AG20443 (cell line): ENCODE data around the gene C2CD4C.
"Not testable (repeated sequence)": the region's sequence is repeated elsewhere in the genome, so short reads cannot be mapped to it uniquely, and the experiment has no call there.

Experiments used
- DNase-seq: peaks from one replicate; pipeline ENCODE4 v3.0.0; 2012; ENCODE audit warnings: low spot score, mixed read lengths

The C2CD4C gene

DNA sequence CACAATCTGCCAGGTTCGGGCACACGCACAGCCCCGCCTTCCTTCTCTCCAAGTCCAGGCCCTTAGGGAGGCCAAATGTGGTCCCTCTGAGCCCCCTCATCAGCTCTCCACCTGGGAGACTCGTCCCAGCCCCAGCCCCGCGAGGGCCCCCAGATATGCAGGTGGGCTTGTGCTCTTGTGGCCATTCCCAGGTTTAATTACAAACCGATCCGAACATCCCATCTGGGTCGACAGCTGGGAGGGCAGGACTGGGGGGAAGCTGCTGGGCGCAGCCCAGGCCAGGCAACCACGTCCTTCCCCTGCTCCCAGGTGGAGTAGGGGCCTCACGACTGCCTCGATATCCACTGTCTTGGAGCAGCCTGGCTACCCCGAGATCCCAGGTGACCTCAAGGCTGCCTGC, 7.5 kb upstream of the C2CD4C start:
- no peak for DNase-seq

DNA sequence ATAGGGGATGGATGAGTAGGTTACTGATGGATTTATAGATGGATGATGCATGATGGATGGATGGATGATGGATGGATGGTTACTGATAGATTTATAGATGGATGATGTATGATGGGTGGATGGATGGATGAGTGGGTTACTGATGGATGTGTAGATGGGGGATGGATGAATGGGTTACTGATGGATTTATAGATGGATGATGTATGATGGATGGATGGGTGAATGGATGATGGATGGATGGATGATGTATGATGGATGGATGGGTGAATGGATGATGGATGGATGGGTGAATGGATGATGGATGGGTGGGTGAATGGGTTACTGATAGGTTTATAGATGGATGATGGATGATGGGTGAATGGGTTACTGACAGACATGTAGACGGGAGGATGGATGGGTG, 6.3 kb upstream of the C2CD4C start:
- no peak for DNase-seq

DNA sequence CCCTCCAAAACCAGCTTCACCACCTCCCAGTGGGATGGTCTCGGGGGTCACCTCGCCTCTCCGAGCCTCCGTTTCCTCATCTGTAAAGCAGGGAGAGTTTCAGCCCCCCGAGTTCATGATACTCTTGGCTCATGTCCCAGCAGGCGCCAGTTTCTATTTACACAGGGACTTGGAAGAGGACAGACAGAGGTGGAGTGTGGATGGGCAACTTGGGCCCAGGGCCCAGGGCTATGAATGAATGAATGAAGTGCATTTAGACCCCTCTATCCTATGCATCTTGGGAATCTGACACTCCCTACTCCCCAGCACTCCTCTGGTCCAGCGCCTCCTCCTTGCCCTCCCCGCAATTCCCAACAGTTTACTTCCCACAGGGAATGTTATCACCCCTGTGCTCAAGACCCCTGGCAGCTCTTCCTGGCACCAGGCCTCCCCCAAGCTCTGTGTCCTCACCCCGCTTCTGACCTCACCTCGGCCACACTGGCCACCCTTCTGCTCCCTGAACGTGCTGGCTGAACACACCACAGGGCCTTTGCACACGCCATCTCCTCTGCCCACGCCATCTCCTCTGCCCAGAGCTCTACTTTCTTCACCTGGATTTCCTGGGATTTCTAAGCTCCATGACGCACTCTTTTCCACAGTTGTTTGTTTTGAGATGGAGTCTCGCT, 4.9 kb upstream of the C2CD4C start:
- DNase-seq = no peak

DNA sequence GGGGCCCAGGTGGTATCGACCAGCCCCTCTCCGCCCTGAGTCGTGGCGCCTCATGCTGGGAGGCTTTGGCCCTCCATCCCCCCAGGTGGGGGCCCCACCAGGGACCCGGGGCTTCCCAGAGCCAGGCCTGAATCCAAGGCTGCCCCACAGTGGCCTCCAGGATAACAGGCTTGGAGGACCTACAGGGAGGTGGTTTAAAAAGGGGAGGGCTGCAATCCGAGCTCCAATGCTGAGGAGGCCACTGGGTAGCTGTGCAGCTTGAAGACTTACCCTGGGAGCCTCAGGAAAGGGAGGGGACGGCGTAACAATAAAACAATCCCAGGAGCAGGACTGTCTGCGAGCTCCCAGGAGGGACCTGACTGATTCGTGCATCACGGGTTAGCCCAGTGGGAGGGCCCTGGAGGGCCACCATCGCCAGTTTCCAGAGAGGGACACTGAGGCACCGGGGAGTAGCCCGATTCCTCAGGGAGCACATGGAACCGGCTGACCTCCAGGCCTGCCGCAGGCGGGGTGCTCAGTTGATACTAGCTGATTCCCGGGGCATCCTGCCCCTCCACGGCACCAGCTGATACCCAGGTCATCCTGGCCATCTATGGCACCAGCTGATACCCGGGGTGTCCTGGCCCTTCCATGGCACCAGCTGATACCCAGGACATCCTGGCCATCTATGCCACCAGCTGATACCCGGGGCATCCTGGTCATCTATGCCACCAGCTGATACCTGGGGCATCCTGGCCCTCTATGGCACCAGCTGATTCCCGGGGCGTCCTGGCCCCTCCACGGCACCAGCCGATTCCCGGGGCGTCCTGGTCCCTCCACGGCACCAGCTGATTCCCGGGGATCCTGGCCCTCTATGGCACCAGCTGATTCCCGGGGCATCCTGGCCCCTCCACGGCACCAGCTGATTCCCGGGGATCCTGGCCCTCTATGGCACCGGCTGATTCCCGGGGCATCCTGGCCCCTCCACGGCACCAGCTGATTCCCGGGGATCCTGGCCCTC, 3.7 kb upstream of the C2CD4C start:
- no peak for DNase-seq

DNA sequence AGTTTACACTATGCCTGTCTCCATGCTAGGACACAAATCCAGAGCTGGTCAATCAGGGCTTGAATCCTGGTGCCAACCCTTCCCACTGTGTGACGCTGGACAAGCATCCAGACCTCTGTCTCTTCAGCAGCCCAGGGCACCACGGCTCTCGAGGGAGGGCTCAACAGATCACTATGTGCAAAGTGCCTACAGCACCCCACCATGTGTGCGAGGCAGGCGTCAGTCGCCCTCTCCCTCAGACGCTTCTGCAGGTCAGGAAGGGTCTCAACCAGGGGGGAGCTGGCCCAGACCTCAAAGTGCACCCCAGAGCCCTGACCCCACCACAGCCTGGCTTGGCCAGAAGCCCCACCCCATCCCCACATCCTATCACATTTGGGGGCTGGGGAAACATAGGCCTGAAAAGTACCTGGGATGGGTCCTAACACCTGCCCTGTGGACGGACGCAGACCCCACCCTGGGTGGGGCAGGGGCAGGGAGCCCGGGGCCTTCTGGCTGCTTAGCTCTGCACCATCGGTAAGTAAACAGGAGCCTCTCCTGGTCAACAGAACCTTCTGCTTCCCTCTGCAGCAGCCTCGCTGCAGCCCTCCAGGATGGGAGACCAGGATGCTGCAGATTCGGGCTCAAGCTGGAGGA, 2.9 kb upstream of the C2CD4C start:
- no peak for DNase-seq

DNA sequence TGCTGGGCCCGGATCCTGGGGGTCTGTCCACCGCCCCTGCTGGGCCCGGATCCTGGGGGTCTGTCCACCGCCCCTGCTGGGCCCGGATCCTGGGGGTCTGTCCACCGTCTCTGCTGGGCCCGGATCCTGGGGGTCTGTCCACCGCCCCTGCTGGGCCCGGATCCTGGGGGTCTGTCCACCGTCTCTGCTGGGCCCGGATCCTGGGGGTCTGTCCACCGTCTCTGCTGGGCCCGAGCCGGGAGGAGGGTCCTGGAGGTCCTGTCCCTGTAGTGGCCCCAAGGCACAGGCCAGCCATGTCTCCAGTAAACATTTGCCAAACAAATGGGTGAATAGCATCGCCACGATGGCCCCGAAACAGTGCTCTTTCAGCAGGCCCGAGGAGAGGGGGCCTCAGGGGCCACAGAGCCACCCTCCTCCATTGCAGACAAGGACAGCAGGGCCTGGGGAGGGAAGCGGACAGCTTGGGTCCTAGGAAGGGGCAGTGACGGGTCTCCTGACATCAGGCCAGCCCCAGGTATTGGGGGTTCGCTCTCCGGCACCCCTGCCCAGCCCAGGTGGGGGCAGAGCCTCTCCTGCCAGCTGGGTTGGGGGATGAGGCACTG, 2.3 kb upstream of the C2CD4C start:
- DNase-seq = not testable (repeated sequence)

DNA sequence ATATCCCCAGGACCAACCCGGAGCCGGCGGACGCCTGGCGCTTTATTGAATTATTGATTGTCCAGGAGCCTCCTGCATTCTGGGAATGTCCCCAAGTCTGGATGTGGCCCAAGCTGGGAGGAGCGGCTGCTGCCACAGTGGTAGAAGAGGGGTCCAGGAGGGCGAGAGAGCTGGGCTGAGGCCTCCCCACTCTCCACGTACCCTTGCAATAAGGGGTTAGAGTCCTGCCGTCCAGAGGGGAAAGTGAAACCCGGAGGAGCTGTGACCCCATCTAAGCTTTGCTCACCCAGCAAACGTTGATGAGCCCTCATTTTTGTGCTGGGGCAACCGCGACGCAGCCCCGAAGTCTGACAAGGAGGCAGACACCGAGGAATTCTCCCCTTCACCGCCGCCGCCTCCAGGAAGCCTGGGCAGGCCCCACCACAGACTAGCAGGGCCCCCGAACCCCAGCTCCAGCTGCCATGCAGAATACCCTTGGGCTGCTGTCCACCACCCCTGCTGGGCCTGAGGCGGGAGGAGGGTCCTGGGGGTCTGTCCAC, 1.4 kb upstream of the C2CD4C start:
- DNase-seq = no peak

DNA sequence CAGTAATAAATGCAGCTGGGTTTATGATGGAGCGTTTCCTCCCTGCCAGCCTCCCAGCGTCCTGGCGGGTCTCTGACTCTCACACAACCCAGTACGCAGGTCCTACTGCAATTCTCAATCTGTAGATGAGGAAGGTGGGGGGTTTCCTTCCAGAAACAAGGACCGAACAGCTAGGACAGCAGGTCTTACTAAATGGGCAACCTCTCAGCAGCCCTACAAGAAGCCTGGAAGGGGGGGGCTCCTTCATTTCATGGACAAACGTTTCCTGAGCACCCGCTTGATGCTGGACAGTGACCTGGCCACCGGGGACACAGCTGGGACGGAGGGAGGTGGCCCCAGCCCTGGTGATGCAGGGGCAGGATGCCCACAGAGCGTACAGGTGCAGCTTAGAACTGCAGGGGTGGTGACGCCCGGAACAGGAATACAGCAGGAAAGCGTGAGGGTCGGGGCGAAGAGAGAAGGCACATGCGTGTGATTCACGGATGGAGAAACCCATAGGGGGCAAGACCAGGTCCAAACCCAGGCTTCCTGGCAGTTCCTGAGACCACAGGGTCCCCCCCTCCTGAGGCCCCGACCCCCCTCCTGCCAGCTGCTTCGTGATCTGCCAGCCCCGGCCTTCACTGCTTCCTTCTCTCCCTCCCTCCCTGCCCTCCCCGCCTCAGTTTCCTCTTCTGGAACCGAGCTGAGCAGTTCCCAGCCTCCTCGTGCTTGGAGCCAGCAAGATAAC, 732 bp upstream of the C2CD4C start:
- no peak for DNase-seq

DNA sequence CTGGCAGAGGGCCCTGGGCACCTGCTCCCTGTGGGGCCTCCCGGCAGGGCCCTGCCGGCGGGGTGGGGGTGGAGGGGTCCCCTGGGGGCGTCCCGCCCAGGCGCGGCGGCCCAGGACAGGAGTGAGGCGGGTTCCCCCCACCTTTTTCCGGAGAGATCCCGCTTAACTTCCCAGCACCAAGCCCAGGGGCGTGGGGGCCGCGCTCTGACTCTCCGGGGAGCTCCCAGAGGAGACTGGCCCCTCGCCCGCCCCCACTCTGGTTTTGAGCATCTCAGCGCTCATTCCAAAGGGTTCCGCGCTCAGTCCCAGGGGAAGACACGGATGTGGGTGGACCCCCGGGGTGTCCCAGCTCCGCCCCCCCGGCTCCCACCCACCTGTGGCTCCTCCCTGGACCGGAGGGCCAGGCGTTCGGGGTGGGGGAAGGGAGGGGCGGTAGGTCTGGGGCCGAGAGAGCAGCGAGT, 476 bp downstream of the C2CD4C start:
- no peak for DNase-seq

DNA sequence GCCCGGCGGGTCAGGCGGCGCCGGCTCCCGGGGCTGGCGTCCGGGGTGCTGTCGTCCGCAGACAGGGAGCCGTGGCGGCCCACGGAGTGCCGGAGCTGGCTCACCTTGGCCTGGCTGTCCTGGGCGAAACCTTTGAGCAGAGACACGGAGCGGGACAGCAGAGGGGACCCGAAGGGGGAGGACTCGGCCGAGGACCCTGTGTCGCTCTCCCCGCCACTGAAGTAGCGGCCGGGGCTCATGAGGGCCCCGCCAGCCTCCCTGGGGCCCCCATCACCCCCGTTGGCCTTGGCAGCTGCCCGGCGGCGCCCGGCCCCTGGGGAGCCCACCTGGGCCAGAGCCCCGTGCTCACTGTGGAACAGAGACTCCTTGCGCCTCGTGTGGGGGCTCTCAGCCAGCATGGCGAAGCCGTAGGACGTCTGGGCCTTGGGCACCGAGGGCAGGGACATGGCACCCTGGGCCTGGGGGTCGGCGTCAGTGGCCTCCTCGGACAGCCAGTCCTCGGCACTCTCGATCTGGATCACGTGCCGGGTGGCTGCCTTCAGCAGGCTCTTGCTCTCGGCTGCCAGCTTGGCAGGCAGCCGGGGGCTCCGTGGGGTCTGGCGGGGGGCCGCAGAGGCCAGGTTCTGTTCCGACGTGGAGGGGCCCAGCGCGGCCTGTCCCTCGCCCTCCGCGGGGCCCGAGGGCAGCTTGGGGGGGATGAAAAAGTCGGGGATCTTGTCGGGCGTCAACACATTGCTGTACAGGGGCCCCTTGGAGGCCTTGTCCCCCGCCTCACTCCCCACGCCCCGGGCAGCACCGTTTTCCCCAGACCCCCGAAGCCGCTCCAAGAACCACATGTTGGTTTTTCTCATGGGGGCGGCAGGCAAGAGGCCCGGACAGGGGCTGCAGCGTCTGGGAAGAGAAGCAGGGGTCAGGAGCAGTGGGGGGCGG, 1.2 kb downstream of the C2CD4C start:
- DNase-seq = no peak

DNA sequence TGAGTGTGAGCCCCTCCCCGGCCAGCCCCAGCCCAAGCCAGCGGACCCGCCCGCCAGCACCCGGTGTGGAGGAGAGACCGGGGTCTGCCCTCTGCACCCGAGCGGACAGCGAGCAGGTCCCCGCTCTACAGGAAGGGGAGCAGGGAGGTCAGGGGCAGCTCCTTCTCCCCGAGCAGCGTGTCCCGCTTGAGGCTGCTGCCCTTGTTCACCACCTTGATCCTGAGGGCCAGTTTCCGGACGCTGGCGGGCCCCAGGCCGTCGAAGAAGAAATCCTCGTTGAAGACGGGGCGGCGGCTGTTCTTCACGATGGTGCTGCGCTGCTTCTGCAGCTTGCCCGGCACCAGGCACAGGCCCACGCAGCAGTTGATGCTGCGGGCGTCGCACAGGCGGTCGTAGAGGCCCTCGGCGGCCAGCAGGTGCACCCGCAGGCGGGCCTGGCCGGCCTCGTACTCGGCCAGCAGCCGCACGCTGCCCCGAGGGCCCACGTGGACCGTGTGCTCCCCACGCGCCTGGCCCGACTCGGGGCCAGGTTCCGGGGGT, 1.9 kb downstream of the C2CD4C start:
- no peak for DNase-seq

DNA sequence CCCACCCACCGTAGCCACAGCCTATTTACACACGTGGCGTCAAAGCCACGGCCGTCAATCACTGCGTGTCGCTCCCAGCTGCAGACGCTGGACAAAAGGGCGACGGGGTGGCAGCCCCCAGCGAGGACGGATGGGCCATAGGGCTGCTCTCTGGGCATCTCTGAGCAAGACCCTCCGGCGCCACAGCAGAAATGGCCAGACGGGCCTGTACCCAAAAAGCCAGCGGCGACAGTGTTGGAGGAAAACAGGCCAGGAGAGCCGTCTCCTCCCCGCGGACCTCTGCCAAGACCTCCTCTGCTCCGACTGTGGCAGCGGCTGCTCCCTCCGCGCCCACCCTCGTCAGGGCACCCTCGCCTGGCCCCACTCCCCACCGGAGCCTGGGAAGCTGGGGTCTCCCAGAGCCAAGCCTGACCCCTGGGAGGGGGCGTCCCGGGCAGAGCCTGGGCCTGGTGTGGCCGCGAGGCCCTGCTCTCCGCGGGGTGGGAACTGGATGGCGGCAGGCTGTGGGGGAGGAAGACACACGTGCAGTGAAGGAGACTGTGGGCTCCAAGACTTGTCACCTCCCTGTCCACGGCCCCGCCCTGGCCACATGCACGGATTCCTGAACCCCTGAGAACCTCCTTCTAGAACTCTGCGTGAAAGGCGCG, 2.7 kb downstream of the C2CD4C start:
- DNase-seq = no peak

DNA sequence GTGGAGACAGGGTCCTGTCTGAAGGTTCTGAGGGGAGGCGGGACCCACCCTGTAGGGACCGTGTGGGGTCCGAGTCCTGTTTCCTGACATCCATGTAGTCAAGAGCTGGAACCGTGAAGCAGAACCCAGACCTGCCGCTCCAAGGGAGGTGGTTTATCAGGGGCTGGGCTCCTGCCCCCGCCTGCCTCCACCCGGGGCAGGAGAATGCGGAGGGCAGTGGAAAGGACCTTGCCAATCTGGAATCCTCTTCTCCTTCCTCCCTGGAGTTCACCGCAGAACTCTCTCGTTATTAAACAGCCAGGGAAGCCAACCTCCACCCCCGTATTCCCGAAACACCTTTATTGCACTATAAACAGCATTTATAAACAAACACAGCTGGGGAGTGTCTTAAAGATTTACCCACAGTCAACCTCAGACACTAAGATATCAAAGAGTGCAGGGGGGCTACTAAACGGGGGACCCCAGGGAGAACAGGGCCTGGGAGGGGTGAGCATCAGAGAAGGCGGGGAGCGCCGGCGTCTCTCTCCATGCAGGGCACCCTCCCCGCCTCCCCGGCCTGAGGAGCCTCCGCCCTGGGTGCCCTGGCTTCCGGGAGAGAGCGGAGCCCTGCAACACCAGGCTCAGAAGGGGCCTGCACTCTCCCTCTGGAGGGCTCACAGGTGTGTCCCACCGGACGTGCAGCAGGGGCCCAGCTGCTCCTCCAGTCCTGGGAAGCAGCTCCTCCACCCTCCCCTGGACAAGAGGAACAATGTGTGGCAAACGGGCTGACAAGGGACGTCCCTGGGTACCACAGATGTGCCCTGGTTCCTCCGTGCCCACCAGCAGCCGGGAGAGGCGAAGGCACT, 3.6 kb downstream of the C2CD4C start:
- DNase-seq = no peak

DNA sequence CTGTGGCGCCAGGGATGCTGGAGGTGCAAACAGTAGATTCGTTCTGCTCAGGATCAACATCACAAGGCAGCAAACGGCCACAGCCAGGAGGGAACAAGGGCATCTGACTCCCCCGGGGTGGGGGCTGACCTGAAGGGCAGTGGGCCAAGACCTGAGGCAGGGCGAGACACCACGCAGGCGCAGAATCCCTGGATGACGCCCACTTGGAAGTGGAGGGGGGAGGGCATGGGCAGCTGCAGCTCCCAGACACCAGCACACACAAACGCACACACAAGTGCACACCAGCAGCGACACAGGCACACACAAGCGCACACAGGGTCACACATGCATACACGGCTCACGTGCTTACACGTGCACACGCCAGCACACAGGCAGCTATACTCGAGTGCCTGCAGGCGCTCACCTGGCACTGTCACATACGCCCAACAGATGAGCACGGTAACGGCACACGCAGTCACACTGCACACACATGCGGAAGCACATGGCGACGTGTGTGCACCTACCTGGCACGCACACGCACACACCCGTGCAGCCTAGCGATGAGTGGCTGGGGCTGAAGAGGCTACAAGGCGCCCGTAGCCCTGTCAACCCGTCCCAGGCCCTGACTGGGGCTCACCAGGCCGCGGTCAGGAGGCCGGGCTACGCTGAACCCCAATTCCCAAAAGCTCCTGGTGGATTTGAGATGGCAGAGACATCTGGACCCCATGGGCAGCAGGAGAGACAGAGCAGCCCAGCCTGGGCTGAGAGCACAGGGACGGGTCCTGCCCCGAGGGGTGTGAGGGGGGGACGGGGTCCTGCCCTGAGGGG, 5.5 kb downstream of the C2CD4C start:
- no peak for DNase-seq

DNA sequence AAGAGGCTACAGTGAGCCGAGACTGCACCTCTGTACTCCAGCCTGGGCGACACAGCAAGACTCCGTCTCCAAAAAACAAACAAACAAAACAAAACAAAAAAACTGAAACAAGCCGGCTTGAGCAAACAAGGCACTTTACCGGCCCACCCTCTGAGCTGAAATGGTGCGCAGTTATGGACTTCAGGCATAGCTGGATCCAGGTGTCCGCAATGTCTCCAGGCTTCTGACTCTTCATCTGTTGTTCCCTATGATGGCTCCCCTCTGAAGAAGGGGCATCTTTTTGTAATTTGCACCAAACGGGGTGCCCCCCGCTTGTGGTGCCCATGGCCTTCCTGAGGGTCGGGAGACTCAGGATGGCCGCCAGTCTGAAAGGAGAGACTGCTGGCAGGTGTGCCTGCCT, 6.2 kb downstream of the C2CD4C start:
- DNase-seq = no peak

DNA sequence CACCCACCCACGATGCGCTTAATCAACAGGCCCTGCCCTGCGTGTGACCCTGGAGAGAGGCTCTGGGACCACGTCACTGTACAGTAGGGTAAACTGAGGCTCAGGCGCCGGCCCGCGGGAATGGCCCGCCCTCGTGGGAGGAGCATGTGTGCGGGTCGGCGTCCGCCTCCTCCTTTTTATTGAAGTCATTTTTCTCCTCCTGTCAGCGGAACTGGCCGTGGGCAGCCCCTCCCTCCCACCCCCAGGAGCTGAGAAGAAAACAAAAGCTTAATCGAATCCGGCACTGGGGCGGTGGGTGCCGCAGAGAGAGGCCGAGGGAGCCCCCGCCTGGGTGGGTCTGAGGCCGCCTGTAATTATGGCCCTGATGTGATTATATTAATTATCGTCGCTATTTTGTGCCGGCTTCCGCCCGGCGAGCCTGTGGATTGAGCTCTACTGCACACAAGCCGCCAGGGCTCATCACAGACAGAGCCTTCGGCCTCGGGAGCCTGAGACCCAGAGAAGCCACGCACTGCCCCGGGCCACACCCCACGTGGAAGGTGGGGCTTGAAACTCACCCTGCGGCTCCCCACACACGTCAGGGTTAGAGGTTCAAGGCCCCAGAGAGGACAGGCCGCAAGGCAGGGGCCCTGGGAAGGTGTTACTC, 7.0 kb downstream of the C2CD4C start:
- no peak for DNase-seq
